HG02970 (cell line): Measurements from ENCODE around the gene ARHGEF3.
A peak's percentile ranks its signal among the peaks of the same experiment; 100 is the strongest.

ENCODE experiments used
- ATAC-seq: cut with Tn5 transposase; IDR thresholded peaks from one replicate; pipeline ENCODE4 v1.9.1; 2021; ENCODE audit warnings: mild to moderate bottlenecking, moderate library complexity, moderate number of reproducible peaks; ENCODE audit not compliant: unreplicated experiment, low FRiP score

ARHGEF3 gene

GRCh38 chr3:56689303-56689702, 112.4 kb downstream of the ARHGEF3 start:
- ATAC-seq: no peak

GRCh38 chr3:56688191-56688590, 113.6 kb downstream of the ARHGEF3 start:
- no peak for ATAC-seq

- ATAC-seq: no peak
Measured at GRCh38 chr3:56684029-56684428, 117.7 kb downstream of the ARHGEF3 start.

GRCh38 chr3:56683122-56683817, 118.5 kb downstream of the ARHGEF3 start, which contains the start of gene TASOR:
Gene TASOR, minus strand, starts transcription at chr3:56683265. Its CDS starts 259 bp downstream, at chr3:56683006.
- peak; percentile 71 for ATAC-seq

GRCh38 chr3:56682462-56683121, 119.2 kb downstream of the ARHGEF3 start:
- peak; percentile 48 for ATAC-seq

GRCh38 chr3:56681984-56682461, 119.7 kb downstream of the ARHGEF3 start:
- ATAC-seq: no peak

- ATAC-seq: no peak
Measured at GRCh38 chr3:56680054-56680580, 121.6 kb downstream of the ARHGEF3 start.
